ENCODE measurements around the gene TACO1. TPM values are rescaled to one million over a fixed set of nuclear protein-coding genes. Genes with fewer than 3 reads are reported as not detected.

The TACO1 gene
- total and polyA plus RNA-seq, 2 of the 8 experiments (the other 6 are each of a cell fraction or from before 2014, with no cell fraction given) = 19.1 to 23.6 TPM

DNA sequence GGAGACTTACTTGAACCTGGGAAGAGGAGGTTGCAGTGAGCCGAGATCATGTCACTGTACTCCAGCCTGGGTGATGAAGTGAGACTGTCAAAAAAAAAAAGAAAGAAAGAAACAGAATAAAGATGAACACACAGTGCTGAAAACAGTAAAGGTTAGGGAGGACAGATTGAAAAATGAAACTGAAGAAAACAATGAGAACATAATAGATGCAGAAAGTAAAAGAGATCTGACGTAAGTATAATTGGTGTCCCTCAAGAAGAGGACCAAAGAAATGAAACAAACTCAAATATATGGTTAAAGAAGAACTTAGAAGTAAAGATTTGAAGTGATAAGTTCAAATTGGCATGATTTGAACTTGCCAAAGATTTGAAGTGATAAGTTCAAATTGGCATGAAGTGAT is 43.3 kb upstream of the TACO1 start (continued):
- TF ChIP-seq EZH2 (IDR thresholded peaks at IDR 0.05; ENCODE audit: low read depth, low read length, severe bottlenecking) = no peak
